HEK293T (cell line): Measurements from ENCODE around the gene ZFAND2B.

Experiments
- BHLHE40 ChIP-seq: fragments of 450-650 bp; IDR thresholded peaks from 2 replicates; pipeline ENCODE4 v1.6.1; 2016; ENCODE audit warnings: mild to moderate bottlenecking, moderate library complexity, borderline replicate concordance
- FOXK2 ChIP-seq: fragments of 450-650 bp; IDR thresholded peaks from 2 replicates; pipeline ENCODE4 v1.6.1; 2016; ENCODE audit warnings: mild to moderate bottlenecking
- HDGF ChIP-seq: fragments of 450-650 bp; IDR thresholded peaks from 2 replicates; pipeline ENCODE4 v1.6.1; 2017; ENCODE audit warnings: antibody characterized with exemption, borderline replicate concordance
- L3MBTL2 ChIP-seq: fragments of 450-650 bp; conservative IDR thresholded peaks from 2 replicates; pipeline ENCODE4 v1.6.1; 2016; ENCODE audit warnings: mild to moderate bottlenecking
- NFRKB ChIP-seq: fragments of 450-650 bp; IDR thresholded peaks from 2 replicates; pipeline ENCODE4 v1.6.1; 2016; ENCODE audit warnings: mild to moderate bottlenecking, moderate library complexity
- SP1 ChIP-seq: fragments of 450-650 bp; IDR thresholded peaks from 2 replicates; pipeline ENCODE4 v1.6.1; 2017
- ZNF384 ChIP-seq: fragments of 450-650 bp; IDR thresholded peaks from 2 replicates; pipeline ENCODE4 v1.6.1; 2016

- TF ChIP-seq NFRKB (no peak), L3MBTL2 (no peak), SP1 (no peak), BHLHE40 (no peak), HDGF (no peak), ZNF384 (no peak), FOXK2 (no peak)
These were observed 32.4 kb upstream of the ZFAND2B start for GRCh38 chr2:219174146-219174545.
